GM19452 (cell line): ENCODE measurements around the gene APOBEC3F.
"Not testable (repeated sequence)": the region's sequence is repeated elsewhere in the genome, so short reads cannot be mapped to it uniquely, and the experiment has no call there.

Experiments used
- ATAC-seq: cut with Tn5 transposase; IDR thresholded peaks from one replicate; pipeline ENCODE4 v1.9.1; 2021; ENCODE audit not compliant: unreplicated experiment

APOBEC3F gene

GRCh38 chr22:39068033-39068785 lies 27.5 kb downstream of the APOBEC3F start:
- ATAC-seq = no peak

DNA sequence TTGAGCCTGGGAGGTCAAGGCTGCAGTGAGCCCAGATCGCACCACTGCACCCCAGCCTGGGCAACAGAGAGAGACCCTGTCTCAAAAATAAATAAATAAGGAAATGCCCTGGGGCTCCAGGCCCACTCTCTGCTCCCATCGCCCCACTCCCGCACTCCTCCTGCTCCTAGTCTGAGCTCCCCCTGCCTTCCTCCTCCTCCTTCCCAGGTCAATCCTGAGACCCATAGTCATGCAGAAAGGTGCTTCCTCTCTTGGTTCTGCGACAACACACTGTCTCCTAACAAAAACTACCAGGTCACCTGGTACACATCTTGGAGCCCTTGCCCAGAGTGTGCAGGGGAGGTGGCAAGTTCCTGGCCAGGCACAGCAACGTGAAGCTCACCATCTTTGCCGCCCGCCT lies 29.5 kb downstream of the APOBEC3F start:
- ATAC-seq = no peak

DNA sequence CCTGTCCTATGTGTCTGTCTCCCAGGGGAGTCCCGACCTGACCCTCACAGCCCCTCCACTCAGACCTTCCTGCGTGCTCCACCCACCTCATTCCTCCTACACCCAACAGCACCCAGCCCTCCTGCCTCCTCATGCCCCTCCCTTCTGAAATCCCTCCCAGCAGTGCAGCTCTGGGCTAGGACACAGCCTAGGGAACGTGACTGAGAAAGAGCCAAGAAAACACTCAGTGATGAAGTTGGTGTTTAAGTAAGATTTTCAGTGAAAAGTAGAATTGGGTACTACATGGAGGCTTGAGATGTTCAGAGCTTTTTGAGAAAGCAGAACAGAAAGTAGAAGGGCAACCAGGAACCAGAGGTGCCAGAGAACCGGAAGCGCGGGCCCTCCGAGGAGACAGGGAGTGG lies 31.9 kb downstream of the APOBEC3F start:
- ATAC-seq = not testable (repeated sequence)

DNA sequence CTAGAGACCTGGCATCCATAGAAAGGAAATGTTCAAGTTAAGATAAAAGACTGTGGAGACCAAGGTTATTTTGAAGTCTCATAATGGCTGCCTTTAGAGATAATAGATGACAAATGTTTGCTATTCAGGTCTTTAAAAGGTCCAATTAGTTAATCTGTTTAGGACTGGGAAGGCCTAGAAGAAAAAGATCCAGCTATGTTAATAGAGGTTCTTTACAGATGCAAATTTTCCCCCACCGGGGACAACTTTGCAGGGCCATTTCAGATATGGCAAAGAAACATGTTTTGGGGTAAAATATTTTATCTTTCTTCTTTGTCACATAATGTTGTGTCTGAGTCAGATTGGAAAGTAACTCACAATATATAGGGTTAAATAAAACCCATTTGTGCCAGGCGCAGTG lies 33.3 kb downstream of the APOBEC3F start:
- ATAC-seq = no peak

- not testable (repeated sequence) for ATAC-seq
These were observed 35.7 kb downstream of the APOBEC3F start for GRCh38 chr22:39076155-39077025.

DNA sequence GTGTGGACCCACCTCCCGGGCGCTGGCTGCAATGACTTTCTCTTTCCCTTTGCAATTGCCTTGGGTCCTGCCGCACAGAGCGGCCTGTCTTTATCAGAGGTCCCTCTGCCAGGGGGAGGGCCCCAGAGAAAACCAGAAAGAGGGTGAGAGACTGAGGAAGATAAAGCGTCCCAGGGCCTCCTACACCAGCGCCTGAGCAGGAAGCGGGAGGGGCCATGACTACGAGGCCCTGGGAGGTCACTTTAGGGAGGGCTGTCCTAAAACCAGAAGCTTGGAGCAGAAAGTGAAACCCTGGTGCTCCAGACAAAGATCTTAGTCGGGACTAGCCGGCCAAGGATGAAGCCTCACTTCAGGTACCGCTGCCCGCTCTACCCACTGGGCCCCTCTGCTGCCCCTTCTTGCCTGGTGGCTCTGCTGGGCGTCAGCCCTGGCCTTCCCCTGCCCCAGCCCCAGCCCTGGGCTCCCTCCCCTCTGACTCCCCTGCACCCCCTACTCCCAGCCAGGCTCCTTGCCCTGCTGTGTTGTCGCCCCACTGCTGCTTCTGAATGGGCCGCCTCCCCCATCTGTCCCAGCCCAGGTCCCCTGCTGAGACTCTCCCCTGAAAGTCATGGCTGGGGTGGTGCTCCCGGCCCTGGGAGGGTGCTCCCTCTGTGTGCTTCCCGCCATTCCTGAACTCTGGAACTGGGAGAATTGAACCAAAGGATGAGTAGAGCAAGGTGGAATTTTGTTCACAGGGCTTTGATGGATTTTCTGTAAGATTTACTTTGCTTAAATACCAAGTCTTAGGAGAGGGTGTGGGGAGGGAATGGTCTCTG lies 36.6 kb downstream of the APOBEC3F start, which contains the start of gene APOBEC3G:
Gene APOBEC3G, plus strand, starts transcription at position 250 of the 815 bp plus-strand sequence. Its CDS starts 87 bp downstream, at position 337.
- peak; percentile 66 for ATAC-seq

DNA sequence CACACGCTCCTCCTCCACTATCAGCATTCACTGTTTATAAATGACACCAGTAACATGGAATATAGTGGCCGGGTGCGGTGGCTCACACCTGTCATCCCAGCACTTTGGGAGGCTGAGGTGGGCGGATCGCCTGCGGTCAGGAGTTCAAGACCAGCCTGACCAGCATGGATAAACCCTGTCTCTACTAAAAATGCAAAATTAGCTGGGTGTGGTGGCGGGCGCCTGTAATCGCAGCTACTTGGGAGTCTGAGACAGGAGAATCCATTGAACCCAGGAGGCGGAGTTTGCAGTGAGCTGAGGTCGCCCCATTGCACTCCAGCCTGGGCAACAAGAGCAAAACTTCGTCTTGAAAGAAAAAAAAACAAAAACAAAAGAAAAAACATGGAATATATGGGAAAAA lies 37.2 kb downstream of the APOBEC3F start:
- not testable (repeated sequence) for ATAC-seq

GRCh38 chr22:39078329-39078728 lies 37.7 kb downstream of the APOBEC3F start:
- no peak for ATAC-seq

GRCh38 chr22:39079054-39079637 lies 38.5 kb downstream of the APOBEC3F start:
- ATAC-seq = not testable (repeated sequence)

- no peak for ATAC-seq
These were observed 39.5 kb downstream of the APOBEC3F start for GRCh38 chr22:39080052-39080762.

GRCh38 chr22:39081016-39081415 lies 40.4 kb downstream of the APOBEC3F start:
- no peak for ATAC-seq

GRCh38 chr22:39081598-39081997 lies 40.9 kb downstream of the APOBEC3F start:
- no peak for ATAC-seq

DNA sequence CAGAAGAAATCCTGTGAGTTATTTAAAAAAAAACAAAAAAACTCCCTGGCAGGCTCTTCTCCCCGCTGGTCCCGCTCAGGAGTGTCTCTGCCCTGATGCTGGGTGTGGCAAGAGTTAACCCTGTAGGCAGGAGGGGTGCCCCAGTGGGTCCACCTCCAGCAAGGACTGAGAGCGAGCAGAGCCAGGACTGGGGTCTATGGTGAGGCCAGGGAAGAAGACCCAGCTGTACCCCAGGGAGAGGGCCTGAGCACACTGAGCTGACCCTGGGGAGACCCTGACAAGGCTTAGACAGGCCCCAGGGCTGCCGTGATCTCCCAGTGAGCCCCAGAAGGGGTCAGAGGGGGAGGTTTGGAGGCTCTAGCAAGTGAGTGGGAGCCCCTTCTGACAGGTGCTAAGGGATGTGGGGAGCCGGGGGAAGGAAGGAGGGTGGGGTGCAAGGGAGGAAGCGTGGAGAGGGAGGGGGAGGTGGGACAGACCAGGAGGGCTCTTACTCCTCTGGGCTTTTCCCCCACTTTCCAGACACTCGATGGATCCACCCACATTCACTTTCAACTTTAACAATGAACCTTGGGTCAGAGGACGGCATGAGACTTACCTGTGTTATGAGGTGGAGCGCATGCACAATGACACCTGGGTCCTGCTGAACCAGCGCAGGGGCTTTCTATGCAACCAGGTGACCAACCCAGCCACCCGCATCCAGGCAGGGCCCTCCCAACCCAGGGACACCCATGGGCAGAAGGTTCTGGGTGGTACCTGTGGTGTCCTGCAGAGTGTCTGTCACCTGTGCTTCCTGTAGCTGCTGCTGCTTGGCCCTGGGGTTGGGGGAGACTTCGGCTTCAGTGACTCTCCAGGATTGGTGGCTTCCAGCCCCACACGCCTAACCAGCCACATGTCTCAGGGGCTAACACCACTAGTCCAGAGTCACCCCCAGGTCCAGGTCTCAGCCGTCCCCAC lies 42.8 kb downstream of the APOBEC3F start:
- ATAC-seq = no peak

- ATAC-seq = no peak
These were observed 44.0 kb downstream of the APOBEC3F start for GRCh38 chr22:39084666-39085065.

- ATAC-seq = no peak
These were observed 46.4 kb downstream of the APOBEC3F start for GRCh38 chr22:39087098-39087497.

GRCh38 chr22:39087881-39088684 lies 47.4 kb downstream of the APOBEC3F start:
- no peak for ATAC-seq

DNA sequence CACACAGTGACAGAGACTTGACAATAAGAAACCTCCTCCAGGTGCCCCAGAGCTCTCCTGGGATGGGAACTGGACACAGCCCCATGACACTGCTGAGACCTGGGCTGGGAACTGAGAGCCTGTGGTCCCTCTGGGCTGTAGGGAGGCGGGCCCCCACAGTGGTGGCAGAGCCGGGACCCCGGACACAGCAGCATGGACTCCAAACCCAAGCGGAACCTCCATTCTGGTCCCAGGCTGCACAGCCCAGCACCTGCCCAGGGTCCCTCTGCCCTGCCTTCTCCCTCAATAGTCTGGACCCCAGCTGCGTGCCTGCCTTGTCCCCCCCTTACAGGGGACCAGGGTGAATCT lies 48.0 kb downstream of the APOBEC3F start:
- no peak for ATAC-seq

- no peak for ATAC-seq
These were observed 49.3 kb downstream of the APOBEC3F start for GRCh38 chr22:39089928-39090327.
